Activated CD8-positive, alpha-beta memory T cell treated with anti-CD3 and anti-CD28 coated beads for 1 hour (primary cell): Measurements from ENCODE around the gene CDC42.

Experiments
- DNase-seq, 2 donors: peaks; one replicate each; pipeline ENCODE4 v3.0.0-alpha.2; 2020; ENCODE audit warnings: low read depth in 1 of 2; ENCODE audit errors: extremely low read depth in 1 of 2

CDC42 gene

GRCh38 chr1:22037520-22037919, 15.0 kb upstream of the CDC42 start:
- no peak for DNase-seq

- DNase-seq: no peak
Observed at GRCh38 chr1:22038036-22038435, 14.5 kb upstream of the CDC42 start.

DNA sequence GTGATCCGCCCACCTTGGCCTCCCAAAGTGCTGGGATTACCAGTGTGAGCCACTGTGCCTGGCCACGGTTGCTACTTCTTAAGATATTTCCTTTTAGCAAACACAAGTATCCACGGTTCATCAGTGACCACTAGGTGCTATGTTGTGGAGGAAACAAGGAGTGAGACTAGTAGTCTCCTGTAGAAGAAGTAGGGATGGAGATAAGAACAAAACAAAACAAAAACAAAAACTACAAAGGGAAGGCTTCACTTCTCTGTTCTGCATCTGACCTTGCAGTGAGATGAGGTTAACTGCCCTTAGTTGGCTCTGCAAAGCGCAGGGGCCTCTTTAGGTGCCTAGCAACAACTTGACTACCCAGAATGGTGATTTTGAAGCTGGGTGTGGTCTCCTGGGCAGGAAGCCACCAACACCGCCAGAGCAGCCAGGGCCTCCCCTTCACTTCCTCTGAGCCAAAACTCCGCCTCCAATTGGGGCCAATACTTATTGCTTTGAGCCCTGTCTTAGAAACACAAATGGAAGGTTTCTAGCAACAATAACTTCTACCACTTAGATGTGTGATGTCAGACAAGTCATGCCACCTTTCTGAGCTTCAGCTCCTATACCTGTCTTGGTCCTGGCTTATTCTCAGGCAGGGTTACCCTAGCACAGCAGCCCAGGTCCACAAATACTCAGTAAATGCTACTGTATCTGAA, 12.8 kb upstream of the CDC42 start:
- DNase-seq: peak; percentile 74 to 85

DNA sequence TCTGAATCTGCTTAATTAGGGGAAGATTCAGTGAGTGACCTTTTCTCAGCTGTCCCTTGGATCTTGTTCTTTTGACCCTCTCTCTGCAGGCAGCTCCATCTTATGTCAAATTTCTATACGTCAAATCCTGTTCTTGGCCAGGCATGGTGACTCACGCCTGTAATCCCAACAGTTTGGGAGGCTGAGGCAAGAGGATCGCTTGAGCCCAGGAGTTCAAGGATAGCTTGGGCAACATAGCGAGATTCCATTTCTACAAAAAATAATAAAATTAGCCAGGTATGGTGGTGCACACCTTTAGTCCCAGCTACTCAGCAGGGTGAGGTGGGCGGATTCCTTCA, 12.3 kb upstream of the CDC42 start:
- no peak for DNase-seq

GRCh38 chr1:22041505-22041904, 11.0 kb upstream of the CDC42 start:
- no peak for DNase-seq

DNA sequence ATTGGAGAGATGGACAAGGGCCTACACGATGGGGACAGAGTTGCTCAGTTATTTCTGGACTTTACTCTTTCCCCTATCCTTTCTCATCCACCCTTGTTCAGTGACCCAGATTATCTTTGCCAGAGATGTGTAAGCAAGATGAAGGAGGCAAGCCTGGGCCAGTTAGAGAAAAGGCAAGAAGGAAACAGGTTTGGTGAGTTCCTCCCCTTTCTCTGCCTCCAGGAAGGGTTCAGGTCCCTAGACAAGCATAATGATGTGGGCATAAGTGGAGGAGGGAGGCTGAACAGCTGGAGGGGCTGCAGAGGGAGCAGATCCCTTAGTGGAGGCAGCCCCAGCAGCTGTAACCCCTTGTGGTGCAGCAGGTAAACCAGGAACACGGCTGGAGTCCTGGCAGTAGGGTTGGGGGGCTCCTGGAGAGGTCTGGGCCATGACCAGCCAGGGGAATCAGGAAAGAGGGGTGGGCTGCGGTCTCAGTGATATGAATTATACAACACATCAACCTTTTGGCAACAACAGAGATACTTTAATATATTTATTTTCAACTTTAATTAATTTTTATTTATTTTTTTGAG, 9.2 kb upstream of the CDC42 start:
- no peak for DNase-seq

- DNase-seq: no peak
Observed at GRCh38 chr1:22044690-22045420, 7.7 kb upstream of the CDC42 start.

DNA sequence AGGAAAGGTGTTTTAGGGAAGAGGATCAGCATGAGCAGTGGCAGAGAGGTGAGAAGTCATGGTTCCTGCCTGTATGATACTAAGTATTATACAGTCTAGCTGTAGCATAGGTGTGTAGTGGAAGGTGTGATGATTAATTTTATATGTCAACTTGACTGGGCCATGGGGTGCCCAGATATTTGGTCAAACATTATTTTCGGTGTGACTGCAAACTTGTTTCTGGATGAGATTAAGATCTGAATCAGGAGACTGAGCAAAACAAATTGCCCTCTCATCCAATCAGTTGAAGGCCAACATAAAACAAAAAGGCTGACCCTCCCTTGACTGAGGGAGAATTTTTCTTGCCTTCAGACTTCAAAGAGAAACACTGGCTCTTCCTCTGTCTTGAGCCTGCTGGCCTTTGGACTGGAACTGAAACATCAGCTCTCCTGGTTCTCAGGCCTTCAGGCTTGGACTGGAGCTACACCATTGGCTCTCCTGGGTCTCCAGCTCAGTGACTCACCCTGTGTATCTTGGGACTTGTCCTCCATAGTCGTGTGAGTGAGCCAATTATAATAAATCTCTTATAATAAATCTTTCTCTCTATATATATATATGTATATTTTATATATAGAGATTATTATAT, 6.8 kb upstream of the CDC42 start:
- no peak for DNase-seq

DNA sequence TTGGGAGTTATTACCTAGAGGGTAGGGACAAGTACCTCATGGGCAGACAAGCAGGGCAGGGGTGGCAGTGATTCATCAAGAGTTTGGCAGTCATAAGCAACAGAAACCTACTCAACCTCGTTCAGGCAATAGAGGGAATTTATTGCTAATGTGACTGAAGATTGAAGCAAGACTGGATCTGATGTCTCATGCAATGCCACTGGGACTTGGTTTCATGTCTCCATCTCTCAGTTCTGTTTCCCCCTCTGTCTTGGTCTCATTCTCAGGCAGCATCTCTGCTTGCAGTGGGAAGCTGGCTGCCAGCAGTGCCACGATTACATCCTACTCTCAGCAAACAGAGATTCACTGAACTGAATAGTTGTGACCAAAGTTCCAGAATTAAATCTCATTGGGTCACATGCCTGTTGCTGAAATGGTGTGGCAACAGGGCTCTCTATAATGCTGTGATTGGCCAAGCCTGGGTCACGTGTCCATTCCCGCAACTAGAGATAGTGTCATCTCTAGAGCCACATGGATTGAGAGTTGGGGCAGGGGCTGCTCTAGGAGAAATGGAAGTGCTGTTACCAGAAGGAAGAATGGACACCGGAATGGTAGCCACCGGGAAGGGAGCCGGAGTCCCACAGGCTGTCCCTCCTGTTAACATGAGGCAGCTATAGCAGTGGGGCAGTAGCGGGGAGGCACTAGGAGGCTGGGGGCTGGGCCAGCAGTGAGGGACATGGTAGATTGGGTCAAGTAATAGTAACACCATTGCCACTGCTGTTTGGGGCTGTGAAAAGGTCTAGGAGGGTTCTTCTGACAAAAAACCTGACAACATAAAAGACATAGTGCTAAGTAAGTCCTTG, 3.9 kb upstream of the CDC42 start:
- no peak for DNase-seq

- no peak for DNase-seq
Observed at GRCh38 chr1:22050330-22050729, 2.2 kb upstream of the CDC42 start.

- DNase-seq: no peak
Observed at GRCh38 chr1:22051607-22052114, 848 bp upstream of the CDC42 start.

GRCh38 chr1:22053017-22053860, 730 bp downstream of the CDC42 start:
- DNase-seq: peak; percentile 27 to 29

- no peak for DNase-seq
Observed at GRCh38 chr1:22053861-22054770, 1.6 kb downstream of the CDC42 start.

DNA sequence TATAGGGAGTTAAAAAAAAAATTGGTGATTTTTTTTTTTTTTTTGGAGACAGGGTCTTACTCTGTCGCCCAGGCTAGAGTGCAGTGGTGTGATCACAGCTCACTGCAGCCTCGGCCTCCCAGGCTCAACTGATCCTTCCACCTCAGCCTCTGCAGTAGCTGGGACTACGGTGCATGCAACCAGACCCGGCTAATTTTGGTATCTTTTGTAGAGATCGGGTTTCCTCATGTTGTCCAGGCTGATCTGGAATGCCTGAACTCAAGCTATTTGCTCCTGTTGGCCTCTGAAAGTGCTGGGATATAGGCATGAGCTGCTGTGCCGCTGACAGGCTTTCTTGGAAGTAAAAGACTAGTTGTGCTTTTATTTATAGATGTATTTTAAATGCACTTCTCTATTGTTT, 3.0 kb downstream of the CDC42 start:
- no peak for DNase-seq

DNA sequence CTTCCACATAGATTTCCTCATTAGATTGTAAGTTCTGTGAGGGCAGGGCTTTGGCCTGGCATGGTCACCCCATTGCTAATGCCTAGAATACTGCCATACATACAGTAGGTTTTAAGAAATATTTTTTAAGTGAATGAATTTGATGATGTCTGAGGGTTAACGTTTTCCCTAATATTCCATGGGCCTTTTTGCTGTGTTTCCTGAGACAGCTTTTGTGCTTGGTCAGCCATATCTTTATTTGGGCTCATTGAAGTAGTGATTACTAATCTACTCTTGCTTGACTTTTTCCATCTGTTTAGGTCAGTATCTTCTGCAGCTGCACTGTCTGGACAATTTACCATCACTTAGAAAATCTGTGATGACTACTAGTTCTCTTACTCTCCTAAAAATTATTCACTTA, 3.5 kb downstream of the CDC42 start:
- DNase-seq: no peak

DNA sequence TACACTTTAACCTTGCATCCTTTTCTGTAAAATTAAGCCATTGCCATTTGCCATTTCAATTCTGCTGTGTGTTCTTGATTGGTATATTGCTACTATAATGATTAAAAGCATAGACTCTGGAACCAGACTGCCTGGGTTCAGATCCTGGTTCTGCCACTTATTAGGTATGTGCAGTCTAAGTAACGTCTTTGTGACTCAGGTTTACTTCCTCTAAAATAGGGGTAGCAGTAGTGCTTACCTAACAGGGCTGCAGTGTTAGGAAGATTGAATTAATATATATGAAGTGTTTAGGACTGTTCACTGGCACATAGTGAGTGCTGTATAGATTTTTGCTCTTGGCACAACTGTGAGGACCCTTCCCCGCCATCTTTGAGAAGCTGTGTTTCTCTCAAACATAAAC, 4.4 kb downstream of the CDC42 start:
- DNase-seq: no peak

- no peak for DNase-seq
Observed at GRCh38 chr1:22057861-22058260, 5.4 kb downstream of the CDC42 start.

- DNase-seq: no peak
Observed at GRCh38 chr1:22064751-22065402, 12.4 kb downstream of the CDC42 start.
